ENCODE data around the gene WWTR1.

- TF ChIP-seq CTCF (IDR thresholded peaks at IDR 0.05; ENCODE audit: low read length) (no peak), EZH2 (IDR thresholded peaks at IDR 0.05; ENCODE audit: borderline replicate concordance, low read length) (no peak)
These were observed 44.1 kb upstream of the WWTR1 start for GRCh38 chr3:149701977-149702350.

Measured in OCI-LY1 (cell line).